ENCODE results near the gene BRAF. TPM values are rescaled to one million over a fixed set of nuclear protein-coding genes. Genes with fewer than 3 reads are reported as not detected.

BRAF gene
- total and polyA plus RNA-seq, 8 donors = 24.5 to 35.9 (median 29.6) TPM

GRCh38 chr7:140698477-140698876, 226.3 kb downstream of the BRAF start:
- Histone ChIP-seq H3K27me3 (no peaks in the 10 kb centered on the region), H3K9me3 (no peaks in the 10 kb centered on the region), H3K4me1 (peaks cover 13 to 30% of the 10 kb centered on the region in 2 donors), H3K36me3 (peaks cover 0 to 9% of the 10 kb centered on the region in 2 donors), H3K4me3 (no peak overlapping the region), H3K27ac (no peak overlapping the region)
- DNase-seq = no peak
- no peak for ATAC-seq
- intact Hi-C loops (cut with DNase I) = no loop called here
- no peak for TF ChIP-seq CTCF (IDR thresholded peaks at IDR 0.05)

- intact Hi-C loops (cut with DNase I) = no loop called here
- no peaks in the 10 kb centered on the region for H3K9me3 ChIP-seq
- no peak for ATAC-seq
Observed at GRCh38 chr7:140697447-140698143, 227.1 kb downstream of the BRAF start.

GRCh38 chr7:140696680-140697446, 227.9 kb downstream of the BRAF start, which contains the start of gene NDUFB2:
Gene NDUFB2 (plus strand): TSS chr7:140696708. CDS start chr7:140696745, 37 bp downstream.
- peak within 1 kb of the TSS; percentile 93 to 96 for H3K27ac ChIP-seq
- intact Hi-C loops (cut with DNase I) = no loop called here
- DNase-seq (peak; percentile 84 to 100 (median 90)), ATAC-seq (peak; percentile 96)
- H3K4me1 ChIP-seq = peaks cover 13 to 30% of the 10 kb centered on the region in 2 donors
- peaks cover 0 to 4% of the 10 kb centered on the region in 2 donors for H3K36me3 ChIP-seq
- H3K4me3 ChIP-seq = peak within 1 kb of the TSS; percentile 93 to 95
- TF ChIP-seq CTCF (IDR thresholded peaks at IDR 0.05) = no peak
- no peaks in the 10 kb centered on the region for H3K9me3 ChIP-seq
- no peaks in the 10 kb centered on the region for H3K27me3 ChIP-seq

More at GRCh38 chr7:140697447-140698143, 227.1 kb downstream of the BRAF start:
- no peaks in the 10 kb centered on the region for H3K27me3 ChIP-seq
- H3K36me3 ChIP-seq = peaks cover 0 to 4% of the 10 kb centered on the region in 2 donors
- DNase-seq = no peak
- peak overlapping the region; percentile 93 to 95 for H3K4me3 ChIP-seq
- no peak for TF ChIP-seq CTCF (IDR thresholded peaks at IDR 0.05)
- H3K27ac ChIP-seq = peak overlapping the region; percentile 93 to 96
- peaks cover 13 to 30% of the 10 kb centered on the region in 2 donors for H3K4me1 ChIP-seq

- peak overlapping the region; percentile 93 to 95 for H3K4me3 ChIP-seq
- ATAC-seq (peak; percentile 3), DNase-seq (peak in 3 of 4 donors; percentile 93 to 97 (median 96))
- H3K36me3 ChIP-seq = peaks cover 0 to 4% of the 10 kb centered on the region in 2 donors
- peaks cover 13 to 30% of the 10 kb centered on the region in 2 donors for H3K4me1 ChIP-seq
- TF ChIP-seq CTCF (IDR thresholded peaks at IDR 0.05) = no peak
- intact Hi-C loops (cut with DNase I) = no loop called here
- peak overlapping the region; percentile 93 to 96 for H3K27ac ChIP-seq
- H3K27me3 ChIP-seq = no peaks in the 10 kb centered on the region
- H3K9me3 ChIP-seq = no peaks in the 10 kb centered on the region
Observed at GRCh38 chr7:140696024-140696679, 228.6 kb downstream of the BRAF start.
